Endodermal cell (in vitro differentiated cells): ENCODE data around the gene MYO7A. TPM values are rescaled to one million over a fixed set of nuclear protein-coding genes. Genes with fewer than 3 reads are reported as not detected.

ENCODE experiments used
- DNase-seq: peaks from one replicate; pipeline ENCODE4 v3.0.0-alpha.2; 2017
- H3K27ac ChIP-seq: 2 replicates; pipeline ENCODE4 v1.5.1; 2013; ENCODE audit warnings: mild to moderate bottlenecking, low read depth, low read length, moderate library complexity
- H3K27me3 ChIP-seq: 2 replicates; pipeline ENCODE4 v1.6.1; 2013; ENCODE audit warnings: mild to moderate bottlenecking, low read length, moderate library complexity; ENCODE audit not compliant: insufficient read depth, control insufficient read depth, poor library complexity, severe bottlenecking
- H3K36me3 ChIP-seq: 2 replicates; pipeline ENCODE4 v1.7.0; 2013; ENCODE audit warnings: mild to moderate bottlenecking, low read length, moderate library complexity; ENCODE audit not compliant: control insufficient read depth, insufficient read depth
- H3K4me1 ChIP-seq: one replicate; pipeline ENCODE4 v1.7.0; 2013; ENCODE audit warnings: low read length; ENCODE audit not compliant: control insufficient read depth, insufficient read depth
- H3K4me3 ChIP-seq: 2 replicates; pipeline ENCODE4 v1.5.1; 2013; ENCODE audit warnings: mild to moderate bottlenecking, low read length, moderate library complexity
- H3K9ac ChIP-seq: 2 replicates; pipeline ENCODE4 v1.6.1; 2013; ENCODE audit warnings: mild to moderate bottlenecking, low read length, moderate library complexity; ENCODE audit not compliant: poor library complexity, severe bottlenecking; ENCODE audit errors: extremely low read depth
- H3K9me3 ChIP-seq: 2 replicates; pipeline ENCODE4 v1.6.1; 2013; ENCODE audit warnings: mild to moderate bottlenecking, low read length, moderate library complexity; ENCODE audit not compliant: control insufficient read depth
- H3K27ac Mint-ChIP-seq: 2 replicates; pipeline ENCODE4 v1.8.0; 2020; ENCODE audit warnings: mixed read lengths
- H3K27me3 Mint-ChIP-seq: 2 replicates; pipeline ENCODE4 v1.8.0; 2021; ENCODE audit warnings: mild to moderate bottlenecking, mixed read lengths; ENCODE audit not compliant: insufficient read depth
- H3K36me3 Mint-ChIP-seq: 2 replicates; pipeline ENCODE4 v1.8.0; 2020; ENCODE audit warnings: low read depth, mixed read lengths
- H3K4me1 Mint-ChIP-seq: 2 replicates; pipeline ENCODE4 v1.8.0; 2020; ENCODE audit warnings: mixed read lengths
- H3K4me3 Mint-ChIP-seq: 2 replicates; pipeline ENCODE4 v1.8.0; 2020; ENCODE audit warnings: mild to moderate bottlenecking, moderate library complexity, mixed read lengths
- H3K9me3 Mint-ChIP-seq: 2 replicates; pipeline ENCODE4 v1.8.0; 2020; ENCODE audit warnings: mild to moderate bottlenecking, mixed read lengths
- WGBS, 2 experiments: methylation state at CpG; one replicate each; pipeline versions ENCODE4 v1.1.5 to v1.1.7; 2013; ENCODE audit warnings: missing lambda C conversion rate in 2 of 2, mixed read lengths in 1 of 2; ENCODE audit not compliant: insufficient coverage in 1 of 2, insufficient read length in 1 of 2; 5-methylcytosine and 5-hydroxymethylcytosine counted together
- total RNA-seq, 2 donors: library from RNA; stranded (reverse); fragmentation: NEBNext Ultra II Directional in 1 of 2; extraction: Animal tissue kit (Norgen Biotek cat#: 25700) in 1 of 2; gene quantifications; 2 replicates in 1 of 2; 3 replicates in 1 of 2; pipeline ENCODE4 v1.2.1, GENCODE V29; 2021
- TF ChIP-seq, protein P1 (sequence below): fragments of 200-600 bp; sonication (generic); conservative IDR thresholded peaks from 2 replicates; pipeline ENCODE4 v1.5.0; 2021; ENCODE audit warnings: antibody characterized with exemption, mild to moderate bottlenecking

Gene MYO7A
- total RNA-seq, 2 donors from 2014 or later: 2.4 to 2.7 TPM

- H3K4me3 Mint-ChIP-seq: peak overlapping the region; percentile 28
- DNase-seq: peak; percentile 96
- H3K27ac ChIP-seq: no peak overlapping the region
These were observed 44.0 kb downstream of the MYO7A start for GRCh38 chr11:77171885-77172665.

DNA sequence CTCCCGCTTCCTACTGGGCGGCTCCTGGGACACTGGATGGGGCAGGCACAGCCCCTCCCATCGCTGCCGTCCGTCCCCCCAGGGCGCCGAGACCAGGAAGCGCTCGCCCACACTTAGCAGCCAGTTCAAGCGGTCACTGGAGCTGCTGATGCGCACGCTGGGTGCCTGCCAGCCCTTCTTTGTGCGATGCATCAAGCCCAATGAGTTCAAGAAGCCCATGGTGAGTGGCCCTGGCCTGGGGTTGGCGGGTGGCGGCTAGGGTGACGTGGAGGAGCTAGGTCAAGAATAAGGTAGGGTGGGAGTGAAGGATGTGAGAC, 44.6 kb downstream of the MYO7A start:
- Histone ChIP-seq H3K9me3 (no peaks in the 10 kb centered on the region), H3K27me3 (no peaks in the 10 kb centered on the region), H3K9ac (no peak overlapping the region), H3K4me3 (no peak overlapping the region), H3K4me1 (peaks cover 19% of the 10 kb centered on the region), H3K36me3 (no peaks in the 10 kb centered on the region), H3K27ac (no peak overlapping the region)
- WGBS, 2 experiments: 87 to 91% methylated on average over 9 to 16 of the region's 16 CpGs
- Mint-ChIP-seq H3K27ac (no peak overlapping the region), H3K4me1 (peaks cover 57% of the 10 kb centered on the region), H3K9me3 (no peaks in the 10 kb centered on the region), H3K27me3 (no peaks in the 10 kb centered on the region), H3K36me3 (no peaks in the 10 kb centered on the region), H3K4me3 (no peak overlapping the region)
- TF ChIP-seq, protein P1, sequence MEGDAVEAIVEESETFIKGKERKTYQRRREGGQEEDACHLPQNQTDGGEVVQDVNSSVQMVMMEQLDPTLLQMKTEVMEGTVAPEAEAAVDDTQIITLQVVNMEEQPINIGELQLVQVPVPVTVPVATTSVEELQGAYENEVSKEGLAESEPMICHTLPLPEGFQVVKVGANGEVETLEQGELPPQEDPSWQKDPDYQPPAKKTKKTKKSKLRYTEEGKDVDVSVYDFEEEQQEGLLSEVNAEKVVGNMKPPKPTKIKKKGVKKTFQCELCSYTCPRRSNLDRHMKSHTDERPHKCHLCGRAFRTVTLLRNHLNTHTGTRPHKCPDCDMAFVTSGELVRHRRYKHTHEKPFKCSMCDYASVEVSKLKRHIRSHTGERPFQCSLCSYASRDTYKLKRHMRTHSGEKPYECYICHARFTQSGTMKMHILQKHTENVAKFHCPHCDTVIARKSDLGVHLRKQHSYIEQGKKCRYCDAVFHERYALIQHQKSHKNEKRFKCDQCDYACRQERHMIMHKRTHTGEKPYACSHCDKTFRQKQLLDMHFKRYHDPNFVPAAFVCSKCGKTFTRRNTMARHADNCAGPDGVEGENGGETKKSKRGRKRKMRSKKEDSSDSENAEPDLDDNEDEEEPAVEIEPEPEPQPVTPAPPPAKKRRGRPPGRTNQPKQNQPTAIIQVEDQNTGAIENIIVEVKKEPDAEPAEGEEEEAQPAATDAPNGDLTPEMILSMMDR: no peak
- DNase-seq: no peak

More at GRCh38 chr11:77171885-77172665, 44.0 kb downstream of the MYO7A start:
- Histone ChIP-seq H3K27me3 (no peaks in the 10 kb centered on the region), H3K36me3 (no peaks in the 10 kb centered on the region), H3K4me3 (peak overlapping the region; percentile 48), H3K9me3 (no peaks in the 10 kb centered on the region), H3K9ac (no peak overlapping the region), H3K4me1 (peaks cover 19% of the 10 kb centered on the region)
- no peaks in the 10 kb centered on the region for H3K36me3 Mint-ChIP-seq
- peak overlapping the region; percentile 77 for H3K27ac Mint-ChIP-seq
- H3K4me1 Mint-ChIP-seq: peaks cover 57% of the 10 kb centered on the region
- H3K9me3 Mint-ChIP-seq: no peaks in the 10 kb centered on the region
- TF ChIP-seq, protein P1: peak; percentile 28
- 10 to 37% methylated on average over 9 to 20 of the region's 20 CpGs for WGBS, 2 experiments
- H3K27me3 Mint-ChIP-seq: no peaks in the 10 kb centered on the region

DNA sequence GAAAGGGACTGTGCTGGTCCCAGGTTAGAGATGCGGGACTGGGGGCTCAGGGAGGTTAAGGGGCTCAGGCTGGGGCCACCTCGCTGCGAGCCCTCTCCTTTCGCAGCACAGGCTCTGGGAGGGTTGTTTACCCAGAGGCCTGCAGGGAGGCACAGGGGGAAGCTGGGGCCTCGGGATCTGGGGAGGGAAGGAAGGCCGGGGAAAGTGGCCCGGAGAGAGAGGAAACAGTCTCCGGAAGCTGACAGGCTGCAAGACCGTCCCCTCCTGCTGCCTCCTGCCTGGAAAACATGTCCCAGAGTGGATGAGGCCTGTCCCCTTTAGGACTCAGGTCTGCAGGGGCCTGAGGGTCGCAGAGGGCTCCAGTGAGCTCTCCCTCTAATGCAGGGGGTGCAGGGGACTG, 45.4 kb downstream of the MYO7A start:
- H3K27me3 Mint-ChIP-seq: no peaks in the 10 kb centered on the region
- no peaks in the 10 kb centered on the region for H3K36me3 Mint-ChIP-seq
- no peaks in the 10 kb centered on the region for H3K27me3 ChIP-seq
- no peaks in the 10 kb centered on the region for H3K9me3 Mint-ChIP-seq
- no peak overlapping the region for H3K27ac ChIP-seq
- H3K36me3 ChIP-seq: no peaks in the 10 kb centered on the region
- 58 to 78% methylated on average over 5 to 10 of the region's 10 CpGs for WGBS, 2 experiments
- no peak overlapping the region for H3K9ac ChIP-seq
- DNase-seq: no peak
- no peaks in the 10 kb centered on the region for H3K9me3 ChIP-seq
- H3K4me1 ChIP-seq: peaks cover 19% of the 10 kb centered on the region
- TF ChIP-seq, protein P1: no peak
- peaks cover 57% of the 10 kb centered on the region for H3K4me1 Mint-ChIP-seq
- no peak overlapping the region for H3K4me3 ChIP-seq
- H3K27ac Mint-ChIP-seq: no peak overlapping the region
- H3K4me3 Mint-ChIP-seq: peak overlapping the region; percentile 3
